Activated naive CD8-positive, alpha-beta T cell treated with anti-CD3 and anti-CD28 coated beads, Interleukin-2, amount 50 U/mL, for 16 hours (primary cell): ENCODE measurements around the gene CACNA2D1.

Source experiments
- DNase-seq: peaks from one replicate; pipeline ENCODE4 v3.0.0-alpha.2; 2020; ENCODE audit warnings: low read depth, low spot score

The CACNA2D1 gene

DNA sequence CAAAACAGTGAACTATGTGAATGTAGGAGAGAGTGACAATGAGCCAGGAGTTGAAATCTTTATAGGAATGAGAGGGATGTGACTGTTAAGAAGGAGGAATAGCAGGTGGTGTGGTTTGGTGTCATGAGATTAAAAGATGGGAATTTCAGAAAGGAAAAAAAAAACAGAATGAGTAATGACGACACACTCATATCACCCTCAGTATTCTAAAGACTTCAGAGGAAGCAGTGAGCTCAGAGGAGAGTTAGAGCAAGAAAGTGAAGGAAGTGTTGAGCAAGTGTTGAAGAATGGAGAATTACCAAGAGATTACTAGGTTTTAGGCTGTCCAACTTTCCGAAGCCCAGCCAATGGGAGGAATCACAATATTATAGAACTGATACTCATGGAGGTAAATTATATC lies 453.2 kb downstream of the CACNA2D1 start:
- no peak for DNase-seq

DNA sequence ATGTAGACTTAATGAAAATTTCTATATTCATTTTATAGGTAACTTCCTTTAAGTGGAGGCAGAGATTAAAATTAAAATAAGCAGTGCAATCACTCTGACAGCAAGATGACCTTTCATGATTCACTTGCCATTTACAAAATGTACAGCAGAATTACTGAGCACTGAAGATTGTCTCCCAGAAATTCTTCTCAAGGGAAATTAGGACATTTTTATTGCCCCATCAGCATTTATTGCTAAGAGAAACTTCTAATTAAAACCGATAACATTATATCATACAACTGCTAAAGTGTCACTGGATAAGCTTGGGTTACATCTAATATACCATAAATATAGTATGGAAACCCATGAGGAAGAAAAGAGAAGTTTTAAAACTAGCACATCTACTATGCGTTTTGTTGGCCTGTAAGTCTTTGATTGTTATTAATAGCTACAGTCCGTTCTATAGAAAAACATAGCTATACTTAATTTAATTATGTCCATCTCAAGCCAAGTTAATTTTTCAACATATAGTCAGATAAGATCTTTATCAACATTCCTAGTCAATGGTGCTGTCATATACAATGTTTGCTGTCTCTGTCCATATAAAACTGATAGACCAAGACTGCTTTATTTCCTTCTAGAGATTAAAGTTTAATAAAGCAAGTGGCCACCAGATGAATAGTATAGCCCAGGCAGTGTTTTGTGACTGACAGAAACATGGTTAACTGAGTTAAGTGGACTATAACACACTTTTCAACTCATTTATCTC lies 456.7 kb downstream of the CACNA2D1 start:
- no peak for DNase-seq

- no peak for DNase-seq
These were observed 460.2 kb downstream of the CACNA2D1 start for GRCh38 chr7:81983406-81983805.

- DNase-seq: no peak
These were observed 470.5 kb downstream of the CACNA2D1 start for GRCh38 chr7:81973117-81973516.

DNA sequence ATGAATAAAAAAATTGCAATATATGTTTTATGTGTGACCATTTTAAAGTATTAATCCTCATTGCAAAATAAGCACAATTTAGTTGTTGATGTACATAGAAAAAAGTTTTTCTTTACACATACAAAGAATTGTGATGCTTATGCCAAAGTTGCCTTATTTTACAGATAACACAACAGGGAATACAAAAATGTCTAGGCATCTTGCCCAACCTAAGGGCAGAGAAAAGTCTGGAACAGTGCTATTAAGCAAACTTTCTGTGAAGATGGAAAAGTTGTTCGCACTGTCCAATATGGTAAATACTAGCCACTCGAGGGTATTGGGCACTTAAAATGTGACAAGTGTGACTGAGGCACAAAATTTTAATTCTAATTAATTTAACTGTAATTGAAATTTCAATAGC lies 483.6 kb downstream of the CACNA2D1 start:
- no peak for DNase-seq

GRCh38 chr7:81957517-81957916 lies 486.1 kb downstream of the CACNA2D1 start:
- DNase-seq: no peak

DNA sequence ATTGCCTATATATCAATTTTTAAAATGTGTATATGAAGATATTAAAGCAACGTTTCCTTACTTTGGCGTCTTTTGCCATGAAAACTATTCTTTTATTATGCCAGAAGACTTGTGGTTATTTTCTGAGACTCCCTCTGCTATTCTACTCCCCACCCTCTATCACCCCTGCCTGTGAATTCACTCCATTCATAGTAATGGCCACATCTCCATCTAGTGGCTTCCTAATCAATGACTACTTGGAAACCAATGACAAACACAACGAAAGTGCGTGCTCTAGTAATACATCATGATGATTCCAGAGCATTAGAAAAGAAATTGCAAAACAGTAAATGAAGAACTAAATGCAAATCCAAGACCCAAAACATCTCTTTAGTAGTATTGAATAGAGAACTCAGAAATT lies 487.1 kb downstream of the CACNA2D1 start:
- DNase-seq: no peak

GRCh38 chr7:81949306-81949705 lies 494.3 kb downstream of the CACNA2D1 start:
- DNase-seq: no peak

GRCh38 chr7:81944058-81944457 lies 499.5 kb downstream of the CACNA2D1 start:
- no peak for DNase-seq

DNA sequence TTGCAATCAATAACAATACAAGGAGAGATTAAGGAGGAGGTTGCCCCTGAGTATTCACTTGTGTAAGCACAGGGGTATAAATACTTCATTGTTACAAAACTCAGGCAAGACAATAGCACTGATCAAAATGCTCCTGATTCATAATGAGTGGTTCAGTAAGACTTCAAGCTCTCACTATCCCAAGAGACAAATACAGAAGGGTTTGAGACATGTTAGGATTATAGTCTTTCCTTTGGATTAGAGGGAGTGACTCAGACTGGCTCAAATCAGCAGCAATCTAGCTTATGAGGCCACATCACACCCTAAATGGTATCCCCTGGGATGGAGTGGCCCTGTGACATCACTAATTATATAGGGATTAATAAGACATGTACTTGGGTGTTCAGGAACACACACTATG lies 506.5 kb downstream of the CACNA2D1 start:
- no peak for DNase-seq

GRCh38 chr7:81934596-81935301 lies 508.8 kb downstream of the CACNA2D1 start:
- no peak for DNase-seq

- no peak for DNase-seq
These were observed 510.6 kb downstream of the CACNA2D1 start for GRCh38 chr7:81932936-81933335.

GRCh38 chr7:81929386-81929785 lies 514.2 kb downstream of the CACNA2D1 start:
- DNase-seq: no peak

GRCh38 chr7:81926154-81926553 lies 517.4 kb downstream of the CACNA2D1 start:
- no peak for DNase-seq

GRCh38 chr7:81925530-81925929 lies 518.0 kb downstream of the CACNA2D1 start:
- no peak for DNase-seq

DNA sequence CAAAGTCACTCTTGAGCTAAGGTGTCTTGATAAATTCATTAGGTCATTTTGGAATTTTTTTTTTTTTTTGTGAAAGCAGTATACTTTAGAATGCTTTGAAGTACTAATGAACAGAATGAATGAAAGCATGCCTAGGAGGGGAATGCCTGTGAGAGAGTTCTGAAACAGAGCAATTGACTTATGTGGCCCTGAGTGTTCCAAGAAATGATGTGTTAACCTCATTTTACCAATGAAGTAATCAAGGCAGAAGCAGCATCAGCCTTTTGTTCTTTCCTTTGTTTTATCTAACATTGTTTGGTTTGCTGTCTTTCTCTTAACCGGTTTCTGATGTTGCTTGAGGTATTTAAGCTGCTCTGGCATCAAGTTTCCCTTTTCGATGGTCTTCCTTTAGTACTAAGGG lies 519.1 kb downstream of the CACNA2D1 start:
- DNase-seq: no peak

DNA sequence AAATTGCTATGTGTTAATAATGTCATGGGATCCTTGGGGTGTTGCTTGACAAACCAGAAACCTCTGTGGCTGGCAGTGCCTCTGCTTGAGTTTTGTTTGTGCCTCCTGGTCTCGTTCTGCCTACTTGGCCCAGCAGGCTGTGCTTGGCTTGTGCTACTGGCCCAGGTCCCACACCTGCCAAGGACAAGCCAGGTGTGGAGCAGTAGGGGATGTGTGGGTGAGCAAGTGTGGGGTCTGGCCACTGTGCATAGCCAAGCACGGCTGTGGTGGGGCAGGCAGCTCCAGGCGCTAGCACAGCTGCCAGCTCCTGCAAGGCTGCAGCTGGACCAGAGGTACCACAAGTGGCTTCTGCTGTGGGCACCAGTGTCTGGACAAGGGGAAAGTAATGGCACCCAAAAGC lies 524.1 kb downstream of the CACNA2D1 start:
- DNase-seq: no peak

- no peak for DNase-seq
These were observed 535.4 kb downstream of the CACNA2D1 start for GRCh38 chr7:81908220-81908619.

DNA sequence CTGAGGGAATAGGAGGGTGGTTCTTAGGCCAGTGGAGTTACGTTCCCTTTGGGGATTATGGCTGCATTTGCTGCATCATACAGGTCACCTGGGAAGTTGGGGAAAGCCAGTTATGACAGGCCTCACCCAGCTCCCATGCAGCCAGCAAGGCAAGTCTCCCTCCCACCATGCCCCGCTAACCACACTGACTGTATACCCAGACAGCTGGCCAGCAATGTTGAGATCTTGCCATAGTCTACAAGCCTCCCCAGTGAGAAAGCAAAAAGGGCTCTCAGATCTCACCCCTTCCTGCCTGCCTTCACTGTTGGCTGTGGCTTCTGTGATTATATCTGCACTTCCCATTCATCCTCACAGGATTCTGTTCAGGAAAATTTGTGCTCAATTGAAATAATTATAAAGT lies 540.5 kb downstream of the CACNA2D1 start:
- DNase-seq: no peak

DNA sequence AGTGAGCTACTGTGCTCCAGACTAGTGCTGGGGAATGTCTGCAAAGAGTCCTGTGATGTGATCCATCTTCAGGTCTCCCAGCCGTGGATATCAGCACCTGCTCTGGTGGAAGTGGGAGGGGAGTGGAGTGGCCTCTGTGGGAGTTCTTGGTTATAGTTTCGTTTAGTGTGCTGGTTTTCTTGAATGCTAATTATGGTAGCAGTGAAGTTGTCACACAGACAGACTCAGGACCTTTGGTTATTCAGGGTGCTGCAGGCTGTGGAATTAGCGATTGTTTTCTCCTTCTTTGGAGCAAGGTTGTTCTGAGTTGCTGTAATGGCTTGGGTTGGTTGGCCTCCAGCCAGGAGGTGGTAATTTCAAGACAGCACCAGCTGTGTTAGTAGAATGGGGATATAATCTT lies 541.0 kb downstream of the CACNA2D1 start:
- DNase-seq: no peak
